Heart left ventricle (tissue), 16 donors: ENCODE data around the gene FAM168B. TPM values are rescaled to one million over a fixed set of nuclear protein-coding genes. Genes with fewer than 3 reads are reported as not detected.

Experiments used
- ATAC-seq, 4 donors: fragments of 200-7000 bp; cut with Tn5 transposase; one replicate each; pipeline ENCODE4 v1.9.1; 2020 to 2022; ENCODE audit warnings: moderate library complexity in 4 of 4, mild to moderate bottlenecking in 3 of 4, moderate number of reproducible peaks in 1 of 4
- DNase-seq, 5 donors: peaks; one replicate each; pipeline ENCODE4 v3.0.0-alpha.2; 2020
- H3K27ac ChIP-seq, 12 donors: fragments of 200-600 bp; sonication (generic) in 4 of 12; one replicate each; pipeline versions ENCODE4 v1.5.0 to v1.8.0; 2016 to 2022; ENCODE audit warnings: mild to moderate bottlenecking in 2 of 12
- H3K27me3 ChIP-seq, 9 donors: fragments of 200-600 bp; sonication (generic) in 2 of 9; one replicate each; pipeline versions ENCODE4 v1.5.1 to v1.8.0; 2016 to 2022; ENCODE audit warnings: mild to moderate bottlenecking in 3 of 9
- H3K36me3 ChIP-seq, 9 donors: fragments of 200-600 bp; sonication (generic) in 2 of 9; one replicate each; pipeline versions ENCODE4 v1.5.0 to v1.8.0; 2018 to 2022; ENCODE audit warnings: mild to moderate bottlenecking in 2 of 9
- H3K4me1 ChIP-seq, 12 donors: fragments of 200-600 bp; sonication (generic) in 4 of 12; one replicate each; pipeline versions ENCODE4 v1.5.0 to v1.8.0; 2016 to 2022; ENCODE audit warnings: mild to moderate bottlenecking in 3 of 12
- H3K4me3 ChIP-seq, 12 donors: fragments of 200-600 bp; sonication (generic) in 4 of 12; one replicate each; pipeline versions ENCODE4 v1.5.0 to v1.8.0; 2017 to 2022; ENCODE audit warnings: mild to moderate bottlenecking in 9 of 12, moderate library complexity in 4 of 12
- H3K9me3 ChIP-seq, 12 donors: fragments of 200-600 bp; sonication (generic) in 4 of 12; one replicate each; pipeline versions ENCODE4 v1.5.0 to v1.8.0; 2016 to 2022; ENCODE audit warnings: mild to moderate bottlenecking in 1 of 12
- POLR2A ChIP-seq, 2 donors: fragments of 450-650 bp; IDR thresholded peaks; one replicate each; pipeline ENCODE4 v1.6.1; 2017; ENCODE audit warnings: antibody characterized with exemption in 2 of 2, mild to moderate bottlenecking in 2 of 2, moderate library complexity in 2 of 2
- WGBS, 4 donors: extraction: QIAGEN DNeasy Blood & Tissue Kit in 2 of 4; methylation state at CpG; one replicate each; pipeline versions ENCODE4 v1.1.5 to v1.1.7; 2013 to 2018; 5-methylcytosine and 5-hydroxymethylcytosine counted together
- intact Hi-C, 10 donors: fragments of 100-400 bp; cut with DNase I; formaldehyde crosslinking; loops; one replicate each; pipeline versions ENCODE4 v1.11.1 to v1.14.2; 2022
- polyA plus RNA-seq, 2 donors: library from polyadenylated mRNA; stranded (reverse); fragments of 200-250 nt; gene quantifications; one replicate each; pipeline ENCODE4 v1.2.3, GENCODE V29; 2013
- total RNA-seq, 9 donors: library from RNA; depleted of rRNA in 2 of 9; stranded (reverse); fragments of >200 nt in 2 of 9; fragmentation: NEBNext Ultra II Directional in 3 of 9; extraction: Animal tissue kit (Norgen Biotek cat#: 25700) in 3 of 9; gene quantifications; one replicate each; pipeline versions ENCODE4 v1.1.0 to v1.2.4, GENCODE V29; 2016 to 2023
- TF ChIP-seq, protein P1 (sequence below), 12 donors: fragments of 200-600 bp; sonication (generic) in 4 of 12; IDR thresholded peaks; one replicate each; pipeline versions ENCODE4 v1.5.0 to v1.8.0; 2018 to 2022; ENCODE audit warnings: antibody characterized with exemption in 12 of 12, mild to moderate bottlenecking in 5 of 12
- donor health status: ischemic (EF 13 %, LVEDD 7.1; RV severe dilation, severe dysfunction).
- donor health status: healthy with polysubstance abuse.
- donor health status: DM: no; HTN: yes; CAD: no.
- donor health status: DM: no; HTN: no; CAD: no.
- donor health status: ischemic (EF 25% LVEDD 6.9; RV normal size, moderate dysfunction).
- donor health status: ischemic (EF 25% LVEDD 5.7; RV mildly dilated, moderate dysfunction).
- donor health status: healthy.
- donor health status: DM: yes; HTN: yes; CAD: no.
- donor health status: ischemic (EF 35%, LVEDD 5.7; RV mildly dilated, moderate dysfunction).
- donor health status: nonischemic (EF 11% LVEDD 7.7; RV severe dilation, severe dysfunction).
- donor health status: DM: yes; HTN: yes; CAD: no.
- donor health status: PGD.
- donor health status: ischemic (EF 29% LVEDD 5.4; RV normal size, mild dysfunction).
- donor health status: nonischemic (EF 23%, LVEDD 6.1; RV moderate dilation, normal function).

FAM168B gene
- total and polyA plus RNA-seq, 11 donors = 23.0 to 174 (median 86.9) TPM

DNA sequence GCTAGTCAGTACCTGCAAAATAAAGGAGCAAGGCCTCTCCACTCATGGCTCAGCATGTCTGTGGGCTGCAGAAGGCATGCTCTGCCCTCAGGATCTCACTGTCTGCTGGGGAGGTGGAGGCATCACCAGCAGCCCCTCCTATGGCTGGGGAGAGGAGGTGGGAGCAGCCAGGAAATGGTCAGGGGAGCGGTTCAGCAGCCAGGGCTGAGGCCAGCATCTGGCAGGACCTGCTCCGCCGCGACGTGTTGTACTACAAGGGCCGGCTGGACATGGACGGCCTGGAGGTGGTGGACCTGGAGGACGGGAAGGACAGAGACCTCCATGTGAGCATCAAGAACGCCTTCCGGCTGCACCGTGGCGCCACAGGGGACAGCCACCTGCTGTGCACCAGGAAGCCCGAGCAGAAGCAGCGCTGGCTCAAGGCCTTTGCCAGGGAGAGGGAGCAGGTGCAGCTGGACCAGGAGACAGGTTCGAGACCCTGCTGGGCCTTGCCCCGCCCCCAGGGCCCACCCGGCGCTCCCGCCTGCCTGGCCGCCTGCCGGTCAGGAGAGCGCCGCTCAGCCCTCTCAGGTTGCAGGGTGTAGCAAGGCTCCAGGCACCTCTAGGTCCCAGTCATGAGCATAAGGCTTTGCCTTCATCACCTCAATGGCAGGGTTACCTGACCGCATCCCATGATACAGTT, 49.0 kb downstream of the FAM168B start:
- intact Hi-C loops = no loop called here
- H3K27ac ChIP-seq = no peak overlapping the region
- peaks cover 0 to 20% (median 0%) of the 10 kb centered on the region in 9 donors for H3K27me3 ChIP-seq
- peaks cover 0 to 32% (median 25%) of the 10 kb centered on the region in 9 donors for H3K36me3 ChIP-seq
- DNase-seq (peak in 1 of 5 donors; percentile 2), ATAC-seq (no peak)
- TF ChIP-seq POLR2A (IDR thresholded peaks at IDR 0.05) = no peak
- TF ChIP-seq, protein P1, sequence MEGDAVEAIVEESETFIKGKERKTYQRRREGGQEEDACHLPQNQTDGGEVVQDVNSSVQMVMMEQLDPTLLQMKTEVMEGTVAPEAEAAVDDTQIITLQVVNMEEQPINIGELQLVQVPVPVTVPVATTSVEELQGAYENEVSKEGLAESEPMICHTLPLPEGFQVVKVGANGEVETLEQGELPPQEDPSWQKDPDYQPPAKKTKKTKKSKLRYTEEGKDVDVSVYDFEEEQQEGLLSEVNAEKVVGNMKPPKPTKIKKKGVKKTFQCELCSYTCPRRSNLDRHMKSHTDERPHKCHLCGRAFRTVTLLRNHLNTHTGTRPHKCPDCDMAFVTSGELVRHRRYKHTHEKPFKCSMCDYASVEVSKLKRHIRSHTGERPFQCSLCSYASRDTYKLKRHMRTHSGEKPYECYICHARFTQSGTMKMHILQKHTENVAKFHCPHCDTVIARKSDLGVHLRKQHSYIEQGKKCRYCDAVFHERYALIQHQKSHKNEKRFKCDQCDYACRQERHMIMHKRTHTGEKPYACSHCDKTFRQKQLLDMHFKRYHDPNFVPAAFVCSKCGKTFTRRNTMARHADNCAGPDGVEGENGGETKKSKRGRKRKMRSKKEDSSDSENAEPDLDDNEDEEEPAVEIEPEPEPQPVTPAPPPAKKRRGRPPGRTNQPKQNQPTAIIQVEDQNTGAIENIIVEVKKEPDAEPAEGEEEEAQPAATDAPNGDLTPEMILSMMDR (IDR thresholded peaks at IDR 0.05) = no peak
- 83 to 90% (median 86%) methylated on average over 11 to 24 of the region's 24 CpGs for WGBS, 4 donors
- H3K4me3 ChIP-seq = no peak overlapping the region
- H3K4me1 ChIP-seq = peaks cover 0 to 31% (median 6%) of the 10 kb centered on the region in 12 donors
- no peaks in the 10 kb centered on the region for H3K9me3 ChIP-seq

DNA sequence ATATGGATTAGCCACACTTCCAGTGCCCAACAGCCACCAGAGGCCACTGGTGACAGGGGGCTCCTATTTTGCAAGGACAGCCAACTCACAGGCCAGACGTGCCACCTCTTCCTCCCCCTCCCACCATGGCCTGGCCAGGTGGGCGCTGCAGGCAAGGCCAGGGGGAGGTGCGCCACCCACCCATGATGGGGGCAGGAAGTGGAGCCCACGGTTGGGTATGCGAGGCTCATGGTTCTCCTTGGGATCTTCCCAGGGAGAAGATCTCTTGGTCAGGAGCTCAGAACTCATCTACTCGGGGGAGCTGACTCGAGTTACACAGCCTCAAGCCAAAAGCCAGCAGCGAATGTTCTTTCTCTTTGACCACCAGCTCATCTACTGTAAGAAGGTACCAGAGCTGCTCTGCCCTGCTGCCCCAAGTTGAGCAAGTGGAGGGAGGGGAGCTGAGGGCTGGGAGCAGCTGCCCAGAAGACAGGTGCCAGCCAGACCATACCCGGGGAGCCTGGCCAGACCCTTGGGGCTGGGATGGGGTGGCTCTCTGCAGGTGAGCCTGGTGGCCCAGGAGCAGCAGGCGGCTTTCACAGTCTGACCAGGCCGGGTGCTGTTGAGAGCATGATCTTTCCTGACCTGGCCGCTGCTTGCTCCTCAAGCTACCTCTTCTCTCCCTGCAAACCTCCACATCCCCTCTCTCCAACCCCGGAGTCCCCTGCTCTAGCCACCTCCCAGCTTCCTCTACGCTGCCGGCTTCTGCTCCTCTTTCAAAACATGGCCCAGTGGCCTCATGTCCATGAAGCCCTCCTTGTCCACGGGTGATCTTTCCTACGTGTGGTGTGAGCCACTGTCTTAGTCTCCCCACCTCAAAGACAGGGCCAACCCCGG, 49.8 kb downstream of the FAM168B start:
- intact Hi-C loops = no loop called here

DNA sequence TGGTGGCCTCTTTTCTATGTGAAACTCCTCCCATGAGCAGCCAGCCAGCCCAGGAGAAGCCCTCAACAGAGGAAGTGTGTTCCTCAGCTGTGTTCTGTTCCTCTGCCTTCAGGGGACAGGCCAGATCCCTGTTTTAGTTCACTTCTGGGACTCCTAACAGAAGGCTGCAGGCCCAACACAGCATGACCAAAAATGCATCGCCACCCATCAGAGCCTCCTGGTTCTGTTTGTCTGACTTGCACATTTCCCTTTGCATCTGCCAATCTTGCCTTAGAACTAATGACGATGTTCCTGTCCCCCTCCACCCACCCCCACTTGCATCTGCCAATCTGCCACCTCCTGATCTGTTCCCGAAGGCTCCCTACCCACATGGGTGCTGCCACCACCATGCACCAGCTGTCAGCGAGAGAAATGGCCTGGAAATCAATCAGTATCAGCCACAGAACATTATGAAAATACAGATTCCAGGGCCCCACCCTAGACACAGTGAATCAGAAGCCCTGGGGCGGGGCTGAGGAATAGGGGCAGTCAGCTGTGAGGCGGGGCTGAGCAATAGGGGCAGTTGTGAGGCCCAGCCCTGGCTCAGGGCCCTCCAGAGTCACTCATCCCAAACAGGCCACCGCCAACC, 51.0 kb downstream of the FAM168B start:
- H3K9me3 ChIP-seq = no peaks in the 10 kb centered on the region
- no peak for TF ChIP-seq POLR2A (IDR thresholded peaks at IDR 0.05)
- TF ChIP-seq, protein P1 (IDR thresholded peaks at IDR 0.05) = no peak
- intact Hi-C loops = no loop called here
- 86 to 95% (median 95%) methylated on average over 7 of the region's 7 CpGs for WGBS, 4 donors
- H3K36me3 ChIP-seq = peaks cover 0 to 13% (median 6%) of the 10 kb centered on the region in 9 donors
- H3K27me3 ChIP-seq = peaks cover 0 to 21% (median 0%) of the 10 kb centered on the region in 9 donors
- no peak overlapping the region for H3K4me3 ChIP-seq
- DNase-seq (peak in 1 of 5 donors; percentile 14), ATAC-seq (no peak)
- H3K27ac ChIP-seq = no peak overlapping the region
- H3K4me1 ChIP-seq = peaks cover 0 to 31% (median 6%) of the 10 kb centered on the region in 12 donors

More for the DNA sequence above, 49.8 kb downstream of the FAM168B start:
- no peak overlapping the region for H3K4me3 ChIP-seq
- ATAC-seq (no peak), DNase-seq (peak in 1 of 5 donors; percentile 4)
- peaks cover 0 to 24% (median 18%) of the 10 kb centered on the region in 9 donors for H3K36me3 ChIP-seq
- H3K4me1 ChIP-seq = peaks cover 0 to 31% (median 6%) of the 10 kb centered on the region in 12 donors
- TF ChIP-seq, protein P1 (IDR thresholded peaks at IDR 0.05) = no peak
- no peak for TF ChIP-seq POLR2A (IDR thresholded peaks at IDR 0.05)
- H3K9me3 ChIP-seq = no peaks in the 10 kb centered on the region
- 85 to 92% (median 88%) methylated on average over 18 of the region's 18 CpGs for WGBS, 4 donors
- H3K27me3 ChIP-seq = peaks cover 0 to 21% (median 0%) of the 10 kb centered on the region in 9 donors
- H3K27ac ChIP-seq = no peak overlapping the region
